GM19328 (cell line): ENCODE data around the gene CMTM3.
"Not testable (repeated sequence)": the region's sequence is repeated elsewhere in the genome, so short reads cannot be mapped to it uniquely, and the experiment has no call there.

ENCODE experiments used
- ATAC-seq: cut with Tn5 transposase; IDR thresholded peaks from one replicate; pipeline ENCODE4 v1.9.1; 2021; ENCODE audit warnings: mild to moderate bottlenecking, moderate library complexity; ENCODE audit not compliant: unreplicated experiment

The CMTM3 gene

DNA sequence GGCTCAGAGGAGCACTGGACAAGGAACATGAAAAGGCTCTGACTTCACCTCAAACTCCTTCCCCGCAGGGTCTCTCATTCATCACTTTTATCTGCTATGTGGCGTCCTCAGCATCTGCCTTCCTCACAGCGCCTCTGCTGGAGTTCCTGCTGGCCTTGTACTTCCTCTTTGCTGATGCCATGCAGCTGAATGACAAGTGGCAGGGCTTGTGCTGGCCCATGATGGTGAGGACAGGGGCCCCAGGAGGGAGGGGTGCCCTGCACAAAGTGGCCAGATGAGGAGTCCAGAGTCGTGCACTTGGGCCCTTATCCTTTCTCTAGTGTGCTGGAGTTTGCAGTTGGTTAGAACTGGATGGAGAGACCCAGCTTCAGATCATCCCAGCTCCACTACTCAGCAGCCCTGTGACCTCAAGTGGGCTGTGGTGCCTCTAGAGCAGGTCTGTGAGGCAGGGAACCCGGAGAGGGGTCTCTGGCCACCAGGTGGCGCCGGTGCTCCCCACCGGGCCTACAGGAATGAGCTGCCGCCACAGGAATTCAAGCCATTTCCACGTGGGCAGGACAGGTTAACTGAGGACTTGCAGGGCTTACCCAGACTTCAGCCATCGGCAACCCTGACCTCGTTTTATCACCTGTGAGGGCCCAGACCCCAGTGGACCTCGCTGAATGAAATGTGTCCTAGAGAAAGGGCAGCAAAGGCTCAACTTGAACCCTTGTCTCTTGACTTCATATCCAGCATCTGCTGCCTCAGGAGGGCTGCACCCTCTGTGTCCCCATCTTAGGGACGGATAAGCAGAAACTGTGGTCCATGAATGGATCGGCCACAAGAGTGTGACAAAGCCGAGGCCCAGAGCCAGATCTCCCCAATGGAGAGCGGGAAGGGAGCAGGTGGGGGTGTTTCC lies 4.0 kb downstream of the CMTM3 start:
- ATAC-seq = no peak

DNA sequence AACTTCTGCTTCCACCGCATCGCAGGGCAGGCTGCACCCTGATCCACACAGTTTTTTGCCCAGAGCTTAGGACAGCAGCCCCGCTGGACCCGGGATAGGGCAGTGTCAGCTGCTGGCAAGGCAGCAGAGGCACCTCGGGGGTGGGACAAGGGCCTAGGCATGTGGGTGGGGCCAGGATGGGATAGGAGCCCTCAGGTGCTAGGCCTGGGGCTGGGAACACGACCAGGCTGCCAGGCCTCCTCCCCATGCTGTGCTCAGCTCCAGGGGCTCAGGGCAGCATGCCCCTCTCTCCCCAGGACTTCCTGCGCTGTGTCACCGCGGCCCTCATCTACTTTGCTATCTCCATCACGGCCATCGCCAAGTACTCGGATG lies 4.6 kb downstream of the CMTM3 start:
- no peak for ATAC-seq

DNA sequence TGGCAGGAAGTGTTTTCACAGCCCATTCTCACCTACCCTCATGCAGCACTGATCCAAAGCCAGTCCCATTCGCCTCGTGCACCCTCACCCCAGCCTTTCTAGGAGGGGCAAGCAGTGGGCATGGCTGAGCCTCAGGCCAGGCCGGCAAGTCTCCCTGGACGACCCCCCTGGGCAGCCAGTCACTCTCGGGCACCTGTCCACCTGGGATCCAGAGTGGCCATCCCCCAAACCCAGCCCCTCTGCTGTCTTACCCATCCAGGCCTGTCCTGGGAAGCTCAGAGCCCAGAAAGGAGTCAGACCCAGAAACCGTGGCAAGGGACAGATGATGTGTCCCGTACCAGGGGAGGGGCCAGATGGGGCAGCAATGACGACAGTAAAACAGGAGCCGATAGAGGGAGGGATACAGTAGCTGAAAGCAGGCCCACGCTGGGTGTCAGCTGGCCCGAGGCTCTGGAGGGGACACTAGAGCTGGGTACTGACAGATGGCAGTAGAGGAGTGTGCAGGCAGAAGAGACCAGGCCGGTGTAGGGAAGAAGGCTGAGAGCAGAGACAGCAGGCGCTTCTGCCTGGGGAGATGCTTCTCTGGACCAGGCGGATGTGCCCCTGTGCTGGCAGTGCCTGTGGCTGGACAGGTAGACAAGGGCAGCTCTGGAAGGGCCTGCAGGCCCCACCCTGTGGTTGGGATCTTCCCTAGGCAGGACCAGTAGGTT lies 5.8 kb downstream of the CMTM3 start:
- ATAC-seq = no peak

DNA sequence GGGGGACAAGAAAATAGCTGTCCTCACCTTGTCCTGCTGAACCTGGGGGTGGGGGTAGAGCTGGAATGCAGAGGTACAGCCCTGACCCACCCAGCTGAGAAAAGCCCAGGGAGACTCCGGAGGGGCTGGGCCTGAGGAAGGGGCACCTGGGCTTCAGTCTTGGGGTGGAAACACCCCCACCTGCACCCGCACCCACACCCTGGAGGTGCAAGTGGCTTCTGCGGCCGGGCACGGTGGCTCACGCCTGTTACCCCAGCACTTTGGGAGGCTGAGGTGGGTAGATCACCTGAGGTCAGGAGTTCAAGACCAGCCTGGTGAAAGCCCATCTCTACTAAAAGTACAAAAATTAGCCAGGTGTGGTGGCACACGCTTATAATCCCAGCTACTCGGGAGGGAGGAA lies 7.4 kb downstream of the CMTM3 start:
- not testable (repeated sequence) for ATAC-seq

DNA sequence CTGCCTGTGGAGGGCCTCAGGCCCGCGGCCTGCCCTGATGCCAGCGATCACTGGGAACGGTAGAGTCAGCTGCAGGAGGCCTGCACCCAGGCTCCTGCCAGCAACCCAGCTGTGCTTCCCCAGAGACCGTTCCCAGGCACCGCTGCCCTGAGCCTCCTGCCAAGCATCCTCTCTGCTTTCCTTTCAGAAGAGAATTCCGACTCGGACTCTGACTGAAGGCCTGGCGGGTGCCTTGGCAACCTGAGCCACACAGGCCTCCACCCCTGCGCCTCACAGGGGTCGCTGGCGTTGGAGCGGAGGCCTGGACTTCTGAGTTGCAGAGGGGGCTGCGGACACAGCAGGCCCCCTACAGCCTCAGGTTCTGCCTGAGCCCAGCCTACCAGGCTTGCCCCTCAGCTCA lies 7.9 kb downstream of the CMTM3 start:
- no peak for ATAC-seq

DNA sequence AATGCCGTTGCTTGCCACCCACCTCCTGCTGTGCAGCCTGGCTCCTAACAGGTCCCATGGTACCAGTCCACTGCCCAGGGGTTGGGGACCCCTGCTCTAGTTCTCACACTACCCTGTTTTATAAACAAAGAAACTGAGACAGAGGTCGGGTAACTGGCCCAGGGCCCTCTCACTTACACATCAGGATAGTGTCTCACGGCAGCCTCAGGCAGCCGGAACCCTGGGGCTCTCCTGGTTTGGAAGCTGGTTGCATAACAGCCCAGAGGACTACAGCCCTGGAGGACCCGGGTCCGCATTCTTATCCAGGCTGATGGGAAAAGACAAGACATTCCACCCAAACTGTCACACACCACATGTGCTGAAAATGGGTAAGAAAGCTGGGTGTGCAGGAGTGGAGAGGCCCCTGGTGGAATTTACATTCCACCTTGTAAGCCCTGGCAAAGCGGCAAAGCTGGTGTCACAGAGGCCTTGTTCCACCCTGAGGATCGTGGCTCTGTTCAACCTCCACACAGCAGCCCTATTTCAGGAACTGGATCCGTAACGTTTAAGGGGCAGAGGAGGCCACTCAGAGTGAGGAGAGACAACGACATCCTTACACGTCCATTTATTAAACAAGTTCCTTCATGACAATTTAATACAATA lies 9.8 kb downstream of the CMTM3 start:
- no peak for ATAC-seq

DNA sequence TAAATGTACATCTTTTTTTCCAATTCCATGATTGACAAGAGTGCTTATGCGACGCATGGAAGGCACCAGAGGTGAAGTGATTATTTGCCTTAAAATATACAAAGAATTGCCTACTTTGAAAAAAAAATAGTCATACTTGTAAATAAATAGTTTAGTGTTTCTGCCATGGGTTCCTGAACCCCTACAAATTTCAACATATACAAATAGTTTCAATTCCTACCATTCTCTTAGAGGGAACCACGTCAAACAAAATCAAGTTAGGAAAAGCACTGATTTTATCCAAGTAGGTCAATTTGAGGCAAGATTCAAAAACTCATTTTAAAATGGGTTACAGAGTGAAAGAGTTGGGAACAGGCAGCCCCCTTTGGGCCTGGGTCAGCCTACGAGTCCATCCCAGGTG lies 11.7 kb downstream of the CMTM3 start:
- ATAC-seq = no peak

DNA sequence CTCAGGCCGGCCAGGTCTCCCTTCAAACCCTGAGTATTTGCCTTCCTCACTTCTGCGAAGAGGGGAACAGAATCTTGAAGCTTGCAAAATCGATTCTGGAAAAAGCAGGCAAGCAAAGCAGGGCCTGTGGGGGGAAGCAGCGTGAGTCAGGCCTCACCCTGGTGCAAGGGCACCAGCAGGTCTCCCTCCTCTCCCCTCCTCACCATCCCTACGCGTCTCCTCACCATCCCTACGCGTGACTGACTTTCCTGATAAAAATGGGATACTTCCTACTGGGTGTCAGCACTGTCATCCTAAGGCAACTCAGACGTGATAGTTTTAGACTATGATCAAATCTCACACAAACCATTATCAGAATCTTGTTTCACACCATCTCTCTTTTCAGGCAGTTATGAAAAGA lies 12.1 kb downstream of the CMTM3 start:
- ATAC-seq = no peak

DNA sequence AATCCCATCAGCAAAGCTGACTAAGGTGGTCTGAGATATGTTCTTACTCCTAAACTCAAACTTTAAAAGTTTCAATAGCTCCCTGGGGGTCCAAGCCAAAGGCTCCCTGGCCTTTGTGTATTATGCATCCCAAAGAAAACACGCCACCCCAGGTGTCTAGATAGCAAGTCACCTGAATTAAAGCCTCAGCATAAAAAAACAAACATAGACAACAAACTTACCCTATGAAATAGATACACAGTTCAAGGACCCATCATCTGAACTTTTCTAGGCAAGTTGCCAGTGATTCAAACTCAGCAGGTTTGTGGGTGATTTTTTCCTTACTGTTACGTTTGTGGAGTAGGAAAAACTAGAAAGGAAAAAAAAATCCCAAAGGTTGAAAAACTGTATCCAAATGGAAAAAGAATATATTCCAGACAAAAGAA lies 12.5 kb downstream of the CMTM3 start:
- no peak for ATAC-seq

DNA sequence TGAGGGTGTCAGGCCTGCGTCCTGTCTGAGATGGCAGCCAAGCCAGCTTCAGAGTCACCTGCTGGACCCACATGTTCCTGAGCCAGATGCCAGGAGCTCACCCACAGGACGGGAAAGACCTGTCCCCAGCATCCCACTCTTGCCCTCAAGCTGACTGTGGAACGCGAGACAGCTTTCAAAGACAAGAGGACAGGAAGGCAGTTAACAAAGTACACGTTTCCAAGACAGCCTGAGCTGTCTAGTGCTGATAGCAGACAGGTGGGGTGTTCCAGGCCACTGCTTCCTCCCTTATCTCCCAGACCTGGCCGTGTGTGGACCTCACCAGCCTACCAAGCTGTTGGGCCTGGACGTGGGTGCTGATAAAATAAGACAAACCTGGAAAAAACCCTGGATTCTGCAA lies 13.2 kb downstream of the CMTM3 start:
- ATAC-seq = no peak

DNA sequence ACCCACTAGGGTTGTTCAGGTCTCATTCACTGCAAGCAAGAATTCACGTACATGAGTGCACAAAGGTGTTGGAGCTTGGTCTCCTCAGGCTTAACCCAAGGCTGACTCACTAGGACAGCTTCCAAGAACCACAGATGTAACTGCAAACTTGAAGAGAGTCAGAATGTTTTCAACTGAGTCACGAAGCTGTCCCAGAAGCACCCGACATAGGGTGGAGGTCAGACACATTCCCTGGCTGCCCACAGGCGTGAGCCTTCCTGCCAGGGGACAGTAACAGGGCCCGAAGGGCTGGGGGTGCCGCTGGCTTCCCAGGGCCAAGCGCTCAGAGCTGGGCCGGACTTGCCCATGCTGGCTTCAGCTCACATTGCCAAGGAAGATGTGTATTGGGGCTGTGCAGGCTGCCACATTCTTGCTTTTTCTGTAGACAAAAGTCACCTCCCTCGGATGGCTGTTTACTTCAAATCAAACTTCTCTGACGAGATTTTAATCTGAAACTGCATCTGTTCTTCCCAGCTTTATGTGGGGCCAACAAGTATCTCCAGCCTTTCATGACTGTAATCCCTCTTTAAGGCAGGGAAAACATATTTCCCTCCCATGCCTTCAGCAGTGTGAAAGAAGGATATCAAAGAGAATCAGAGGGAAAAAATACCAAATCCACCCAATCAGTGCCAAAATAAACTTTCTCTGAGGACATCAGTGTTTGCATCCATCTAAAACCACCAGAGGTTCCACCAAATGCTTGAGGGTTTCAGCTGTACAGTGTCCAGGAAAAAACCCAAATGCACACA lies 14.3 kb downstream of the CMTM3 start:
- ATAC-seq = no peak

DNA sequence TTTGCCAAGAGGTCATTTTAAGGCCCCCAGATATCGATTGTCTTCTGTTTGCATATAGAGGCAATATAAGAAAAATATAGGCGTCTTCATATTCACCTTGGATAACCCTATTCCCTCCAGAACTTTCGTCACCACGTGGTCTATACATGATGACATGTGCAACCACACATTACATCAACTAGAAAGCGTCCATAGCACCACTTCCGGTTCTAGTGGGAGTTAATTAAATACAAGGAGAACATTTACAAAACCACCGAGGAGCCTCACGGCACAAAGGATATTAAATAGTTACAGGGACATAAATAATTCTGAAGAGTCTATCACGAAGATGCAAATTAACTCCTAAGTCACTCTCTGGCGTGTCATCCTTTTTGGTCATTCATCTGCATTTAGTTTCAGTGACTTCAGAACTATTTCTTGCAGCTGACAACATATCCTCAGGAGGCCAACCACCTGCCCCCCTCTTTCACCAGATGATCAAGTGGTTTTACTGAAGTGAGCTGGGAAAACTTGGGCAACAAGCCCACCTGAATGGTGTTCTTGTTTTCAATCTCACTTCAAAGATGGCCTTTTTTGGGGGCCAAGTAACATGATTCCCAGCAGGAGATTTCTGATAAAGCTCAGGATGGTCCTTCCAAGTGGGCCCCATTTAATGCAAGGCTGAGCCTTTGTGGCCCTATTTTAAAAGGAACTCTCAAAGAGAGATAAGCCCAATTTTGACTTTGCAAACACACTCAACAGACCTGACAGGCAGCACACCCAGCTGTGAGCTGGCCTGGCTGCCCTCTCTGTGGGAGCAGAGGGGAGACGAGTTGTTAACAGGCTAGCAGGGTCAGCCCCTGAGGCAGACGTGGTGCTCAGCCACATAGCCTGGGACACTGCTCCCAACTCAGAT lies 15.3 kb downstream of the CMTM3 start:
- no peak for ATAC-seq

DNA sequence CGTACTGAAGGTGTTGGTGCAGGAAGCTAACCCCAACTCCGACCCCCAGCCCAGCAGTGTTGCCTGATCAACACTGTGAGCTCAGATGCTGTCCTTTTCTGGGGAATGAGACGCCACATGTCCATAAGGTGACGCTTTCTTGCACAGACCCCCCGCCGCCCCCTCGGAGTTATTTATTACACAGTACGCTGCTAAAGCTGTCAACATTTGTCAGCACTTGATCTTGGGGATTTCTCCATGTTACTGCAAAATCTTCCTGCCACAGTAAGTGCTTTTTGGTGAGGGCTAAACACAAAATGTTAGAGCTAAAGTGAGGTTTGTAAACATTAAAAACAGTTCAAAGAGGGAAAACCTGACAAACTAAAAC lies 15.9 kb downstream of the CMTM3 start:
- ATAC-seq = no peak

DNA sequence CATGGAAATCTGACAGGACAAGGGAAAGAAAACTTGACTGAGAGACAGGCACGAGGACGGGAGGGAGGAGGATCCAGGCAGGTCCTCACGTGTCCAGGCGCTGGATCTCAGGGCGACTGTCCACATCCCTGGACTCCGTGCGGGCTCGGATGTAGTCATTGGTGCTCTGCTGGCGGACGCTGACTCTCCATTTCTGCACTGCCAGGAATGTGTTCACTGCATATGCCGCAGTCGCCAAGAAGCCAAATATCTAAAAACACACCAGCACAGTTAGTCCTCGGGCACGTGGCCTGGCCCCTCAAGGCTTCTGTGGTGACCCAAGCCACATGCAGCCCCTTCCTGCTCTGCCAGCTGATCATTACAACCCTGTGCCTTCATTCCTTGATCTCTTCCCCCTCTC lies 17.5 kb downstream of the CMTM3 start:
- ATAC-seq = no peak

DNA sequence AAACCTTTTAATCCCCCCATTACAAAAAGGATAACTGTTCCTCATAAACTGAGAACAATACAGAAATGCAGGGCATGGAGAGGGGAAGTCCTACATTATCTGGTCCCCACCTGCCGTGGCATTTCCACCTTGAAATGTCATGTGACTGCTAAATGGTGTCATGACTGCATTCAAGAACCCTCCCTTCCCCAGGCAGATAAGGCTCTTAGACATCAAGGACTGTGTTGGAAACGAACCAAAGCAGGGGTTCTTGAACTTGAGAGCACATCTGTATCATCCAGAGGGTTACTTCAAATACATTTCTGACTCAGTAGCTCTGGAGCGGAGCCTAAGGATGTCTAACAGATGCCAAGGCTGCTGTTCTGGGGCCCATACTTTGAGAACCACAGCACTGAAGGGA lies 18.4 kb downstream of the CMTM3 start:
- ATAC-seq = no peak

DNA sequence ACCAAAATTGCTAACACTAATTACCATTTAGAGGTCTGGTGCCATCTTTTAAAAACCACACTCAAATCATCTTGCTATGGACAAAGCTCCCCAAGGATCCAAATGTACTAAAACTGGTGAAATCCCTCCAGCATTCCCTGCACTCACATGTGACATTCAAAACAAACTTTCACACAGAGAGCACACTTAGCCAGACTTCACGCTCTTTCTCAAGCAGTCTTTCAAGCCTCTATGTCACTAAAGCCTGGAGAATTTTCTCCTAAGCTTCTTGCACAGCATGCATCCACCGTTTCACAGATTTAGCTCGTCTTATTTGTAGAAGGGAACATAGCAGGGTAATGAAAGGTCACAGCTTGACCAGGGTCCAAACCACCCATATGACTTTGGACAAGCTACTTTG lies 19.3 kb downstream of the CMTM3 start:
- no peak for ATAC-seq

DNA sequence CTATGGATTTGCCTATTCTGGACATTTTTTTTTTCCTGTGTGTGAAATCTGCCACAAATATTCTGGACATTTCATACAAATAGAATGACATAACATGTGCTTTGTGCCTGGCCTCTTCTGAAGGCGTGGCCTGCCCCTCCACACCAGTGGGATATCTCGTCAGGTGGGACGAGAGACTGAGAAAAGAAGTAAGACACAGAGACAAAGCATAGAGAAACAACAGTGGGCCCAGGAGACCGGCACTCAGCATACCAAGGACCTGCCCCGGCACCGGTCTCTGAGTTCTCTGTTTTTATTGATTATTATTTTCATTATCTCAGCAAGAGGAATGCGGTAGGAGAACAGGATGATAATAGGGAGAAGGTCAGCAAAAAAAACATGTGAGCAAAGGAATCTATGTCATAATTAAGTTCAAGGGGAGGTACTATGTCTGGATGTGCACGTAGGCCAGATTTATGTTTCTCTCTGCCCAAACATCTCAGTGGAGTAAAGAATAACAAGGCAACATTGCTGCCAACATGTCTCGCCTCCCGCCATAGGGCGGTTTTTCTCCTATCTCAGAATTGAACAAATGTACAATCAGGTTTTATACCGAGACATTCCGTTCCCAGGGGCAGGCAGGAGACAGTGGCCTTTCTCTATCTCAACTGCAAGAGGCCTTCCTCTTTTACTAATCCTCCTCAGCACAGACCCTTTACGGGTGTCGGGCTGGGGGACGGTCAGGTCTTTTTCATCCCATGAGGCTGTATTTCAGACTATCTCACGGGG lies 23.3 kb downstream of the CMTM3 start:
- ATAC-seq = not testable (repeated sequence)

DNA sequence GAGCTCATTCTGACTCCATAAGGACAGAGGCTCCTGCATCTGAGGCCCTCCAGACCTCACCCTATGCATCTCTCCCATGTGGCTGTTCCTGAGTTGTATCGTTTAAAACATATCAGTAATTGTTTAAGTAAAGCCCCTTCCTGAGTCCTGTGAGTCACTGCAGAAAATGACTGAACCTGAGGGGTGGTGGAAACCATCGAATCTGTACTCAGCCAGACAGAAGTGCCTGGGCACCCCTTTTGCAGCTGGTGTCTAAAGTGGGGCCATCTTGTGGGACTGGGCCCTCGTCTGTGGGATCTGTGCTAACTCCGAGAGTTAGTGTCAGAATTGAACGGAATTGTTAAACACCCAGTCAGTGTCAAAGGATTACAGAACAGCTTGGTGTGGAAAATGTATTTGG lies 25.4 kb downstream of the CMTM3 start:
- ATAC-seq = no peak

DNA sequence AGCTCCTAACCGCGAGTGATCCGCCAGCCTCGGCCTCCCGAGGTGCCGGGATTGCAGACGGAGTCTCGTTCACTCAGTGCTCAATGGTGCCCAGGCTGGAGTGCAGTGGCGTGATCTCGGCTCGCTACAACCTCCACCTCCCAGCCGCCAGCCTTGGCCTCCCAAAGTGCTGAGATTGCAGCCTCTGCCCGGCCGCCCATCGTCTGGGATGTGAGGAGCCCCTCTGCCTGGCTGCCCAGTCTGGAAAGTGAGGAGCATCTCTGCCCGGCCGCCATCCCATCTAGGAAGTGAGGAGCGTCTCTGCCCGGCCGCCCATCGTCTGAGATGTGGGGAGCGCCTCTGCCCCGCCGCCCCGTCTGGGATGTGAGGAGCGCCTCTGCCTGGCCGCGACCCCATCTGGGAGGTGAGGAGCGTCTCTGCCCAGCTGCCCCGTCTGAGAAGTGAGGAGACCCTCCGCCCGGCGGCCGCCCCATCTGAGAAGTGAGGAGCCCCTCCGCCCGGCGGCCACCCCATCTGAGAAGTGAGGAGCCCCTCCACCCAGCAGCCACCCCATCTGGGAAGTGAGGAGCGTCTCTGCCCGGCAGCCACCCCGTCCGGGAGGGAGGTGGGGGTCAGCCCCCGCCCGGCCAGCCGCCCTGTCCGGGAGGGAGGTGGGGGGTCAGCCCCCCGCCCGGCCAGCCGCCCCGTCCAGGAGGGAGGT lies 26.2 kb downstream of the CMTM3 start:
- ATAC-seq = not testable (repeated sequence)
